ENCODE measurements around the gene DPYD. TPM values are rescaled to one million over a fixed set of nuclear protein-coding genes. Genes with fewer than 3 reads are reported as not detected.

The DPYD gene
- total RNA-seq, 1 donor from 2014 or later = 12.8 TPM

DNA sequence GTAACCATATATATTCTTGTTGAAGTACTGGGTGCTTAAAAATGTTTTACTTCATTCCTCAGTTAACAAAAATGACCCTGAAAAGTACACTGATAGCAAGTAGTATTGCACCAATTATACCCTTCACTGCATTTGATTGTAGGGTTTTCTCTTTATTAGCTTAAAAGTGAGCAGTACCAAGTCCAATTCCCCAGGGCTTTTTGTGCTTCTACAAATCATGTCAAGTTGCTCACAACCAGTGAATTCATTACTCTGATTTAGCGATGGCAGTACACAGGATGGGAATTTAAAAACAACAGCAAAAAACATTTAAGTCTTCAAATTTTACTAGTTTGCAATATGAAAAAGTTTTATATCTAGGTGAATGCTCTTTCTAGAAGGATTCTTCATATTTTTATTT is 762.8 kb downstream of the DPYD start:
- no peak overlapping the region for H3K27ac Mint-ChIP-seq (ENCODE audit: unreplicated experiment)
- TF ChIP-seq, protein P1, sequence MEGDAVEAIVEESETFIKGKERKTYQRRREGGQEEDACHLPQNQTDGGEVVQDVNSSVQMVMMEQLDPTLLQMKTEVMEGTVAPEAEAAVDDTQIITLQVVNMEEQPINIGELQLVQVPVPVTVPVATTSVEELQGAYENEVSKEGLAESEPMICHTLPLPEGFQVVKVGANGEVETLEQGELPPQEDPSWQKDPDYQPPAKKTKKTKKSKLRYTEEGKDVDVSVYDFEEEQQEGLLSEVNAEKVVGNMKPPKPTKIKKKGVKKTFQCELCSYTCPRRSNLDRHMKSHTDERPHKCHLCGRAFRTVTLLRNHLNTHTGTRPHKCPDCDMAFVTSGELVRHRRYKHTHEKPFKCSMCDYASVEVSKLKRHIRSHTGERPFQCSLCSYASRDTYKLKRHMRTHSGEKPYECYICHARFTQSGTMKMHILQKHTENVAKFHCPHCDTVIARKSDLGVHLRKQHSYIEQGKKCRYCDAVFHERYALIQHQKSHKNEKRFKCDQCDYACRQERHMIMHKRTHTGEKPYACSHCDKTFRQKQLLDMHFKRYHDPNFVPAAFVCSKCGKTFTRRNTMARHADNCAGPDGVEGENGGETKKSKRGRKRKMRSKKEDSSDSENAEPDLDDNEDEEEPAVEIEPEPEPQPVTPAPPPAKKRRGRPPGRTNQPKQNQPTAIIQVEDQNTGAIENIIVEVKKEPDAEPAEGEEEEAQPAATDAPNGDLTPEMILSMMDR (IDR thresholded peaks at IDR 0.05; ENCODE audit: partially characterized antibody, unreplicated experiment) = no peak
- H3K27me3 Mint-ChIP-seq (ENCODE audit: unreplicated experiment) = no peaks in the 10 kb centered on the region
- H3K4me3 Mint-ChIP-seq (ENCODE audit: unreplicated experiment) = no peak overlapping the region
- no peaks in the 10 kb centered on the region for H3K36me3 Mint-ChIP-seq (ENCODE audit: unreplicated experiment)
- H3K9me3 Mint-ChIP-seq (ENCODE audit: unreplicated experiment) = no peaks in the 10 kb centered on the region
- DNase-seq = no peak
- H3K4me1 Mint-ChIP-seq (ENCODE audit: low read depth, unreplicated experiment) = peaks cover 6% of the 10 kb centered on the region

DNA sequence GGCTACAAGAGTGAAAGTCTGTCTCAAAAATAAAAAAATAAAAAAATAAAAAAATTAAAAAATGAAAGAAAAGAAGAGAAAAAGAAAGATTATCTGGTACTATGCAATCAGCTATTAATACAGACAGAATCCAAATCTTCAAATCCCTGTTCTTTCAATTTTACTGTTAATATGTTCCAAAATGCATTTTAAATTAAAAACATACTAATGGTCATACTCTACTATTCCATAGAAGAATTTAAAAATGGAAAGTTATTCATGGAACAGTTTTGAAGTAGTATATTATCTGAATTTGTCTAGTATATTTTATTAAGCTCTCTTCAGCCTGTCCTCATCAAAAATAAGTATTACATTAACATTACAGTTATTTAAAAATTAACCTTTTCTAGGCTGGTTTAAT is 769.2 kb downstream of the DPYD start:
- Mint-ChIP-seq H3K4me3 (ENCODE audit: unreplicated experiment) (no peak overlapping the region), H3K27ac (ENCODE audit: unreplicated experiment) (no peak overlapping the region), H3K4me1 (ENCODE audit: low read depth, unreplicated experiment) (peaks cover 11% of the 10 kb centered on the region), H3K27me3 (ENCODE audit: unreplicated experiment) (peaks cover 2% of the 10 kb centered on the region), H3K36me3 (ENCODE audit: unreplicated experiment) (no peaks in the 10 kb centered on the region), H3K9me3 (ENCODE audit: unreplicated experiment) (no peaks in the 10 kb centered on the region)
- TF ChIP-seq, protein P1 (IDR thresholded peaks at IDR 0.05; ENCODE audit: partially characterized antibody, unreplicated experiment) = no peak
- DNase-seq = no peak

DNA sequence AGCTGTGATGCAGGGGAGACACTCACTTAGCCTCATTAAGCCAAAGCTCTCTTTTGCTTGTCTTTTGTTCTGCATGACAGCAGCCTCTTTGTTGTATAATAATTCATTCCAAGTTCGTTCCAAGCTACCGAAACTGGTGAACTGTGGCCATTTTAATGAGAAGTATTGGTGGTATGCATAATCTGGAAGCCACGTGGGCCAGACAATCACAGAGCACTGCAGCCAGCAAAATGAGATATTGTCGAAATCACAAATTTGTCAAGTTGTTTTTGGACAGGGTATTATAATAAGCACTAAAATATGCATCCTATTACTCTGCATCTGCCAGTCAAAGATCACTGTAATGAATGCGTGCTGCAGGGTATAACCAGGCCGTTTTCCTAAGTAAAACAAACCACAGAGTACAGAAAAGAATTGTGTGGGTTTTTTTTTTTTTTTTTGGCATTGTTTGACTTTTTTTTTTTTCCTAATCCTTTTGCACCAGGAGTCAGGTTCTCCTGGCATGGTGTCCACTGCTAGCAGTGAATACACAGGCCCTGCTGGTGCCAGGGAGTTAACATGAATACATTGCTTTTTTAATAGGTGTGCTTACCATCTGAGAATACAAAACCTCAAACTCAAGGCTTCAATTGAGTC is 775.4 kb downstream of the DPYD start:
- Mint-ChIP-seq H3K4me1 (ENCODE audit: low read depth, unreplicated experiment) (peaks cover 18% of the 10 kb centered on the region), H3K36me3 (ENCODE audit: unreplicated experiment) (no peaks in the 10 kb centered on the region), H3K4me3 (ENCODE audit: unreplicated experiment) (no peak overlapping the region), H3K27me3 (ENCODE audit: unreplicated experiment) (peaks cover 2% of the 10 kb centered on the region), H3K9me3 (ENCODE audit: unreplicated experiment) (peaks cover 2% of the 10 kb centered on the region), H3K27ac (ENCODE audit: unreplicated experiment) (no peak overlapping the region)
- TF ChIP-seq, protein P1 (IDR thresholded peaks at IDR 0.05; ENCODE audit: partially characterized antibody, unreplicated experiment) = no peak
- no peak for DNase-seq

- no peak for DNase-seq
- Mint-ChIP-seq H3K4me3 (ENCODE audit: unreplicated experiment) (no peak overlapping the region), H3K27me3 (ENCODE audit: unreplicated experiment) (no peaks in the 10 kb centered on the region), H3K36me3 (ENCODE audit: unreplicated experiment) (no peaks in the 10 kb centered on the region), H3K9me3 (ENCODE audit: unreplicated experiment) (peaks cover 2% of the 10 kb centered on the region), H3K4me1 (ENCODE audit: low read depth, unreplicated experiment) (peaks cover 25% of the 10 kb centered on the region), H3K27ac (ENCODE audit: unreplicated experiment) (no peak overlapping the region)
- TF ChIP-seq, protein P1 (IDR thresholded peaks at IDR 0.05; ENCODE audit: partially characterized antibody, unreplicated experiment) = no peak
Observed at GRCh38 chr1:97144527-97144926, 776.3 kb downstream of the DPYD start.

DNA sequence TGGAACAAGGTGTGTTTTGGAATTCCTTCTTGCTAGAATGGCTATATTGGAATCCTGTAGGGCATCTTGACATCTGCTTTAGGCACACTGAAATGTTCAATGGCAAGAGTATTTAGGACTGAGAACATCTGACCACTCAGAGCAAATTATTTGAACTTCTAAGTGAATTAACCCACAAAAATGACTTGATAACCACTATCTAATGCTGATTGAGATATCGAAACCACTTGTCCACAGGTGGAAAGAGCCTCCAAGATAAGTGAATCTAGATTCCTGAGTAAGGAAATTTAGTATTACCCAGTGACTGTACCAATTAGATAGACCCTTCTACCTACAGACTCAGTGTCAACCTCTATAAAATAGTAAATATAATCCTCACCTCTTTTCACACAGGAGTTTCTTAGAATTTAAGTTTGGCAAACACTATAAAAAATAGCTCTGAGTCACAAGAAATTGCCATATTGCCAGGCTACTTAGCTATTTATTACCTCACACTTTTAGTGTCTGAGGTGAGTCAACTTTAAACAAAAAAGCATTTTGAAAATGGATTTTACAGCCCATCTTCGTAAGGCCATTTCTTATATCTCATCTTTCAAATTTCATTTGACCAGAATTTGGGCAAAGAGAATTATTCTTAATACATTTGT is 777.5 kb downstream of the DPYD start:
- Mint-ChIP-seq H3K4me3 (ENCODE audit: unreplicated experiment) (no peak overlapping the region), H3K36me3 (ENCODE audit: unreplicated experiment) (no peaks in the 10 kb centered on the region), H3K27ac (ENCODE audit: unreplicated experiment) (no peak overlapping the region), H3K4me1 (ENCODE audit: low read depth, unreplicated experiment) (peaks cover 35% of the 10 kb centered on the region), H3K9me3 (ENCODE audit: unreplicated experiment) (peaks cover 4% of the 10 kb centered on the region), H3K27me3 (ENCODE audit: unreplicated experiment) (no peaks in the 10 kb centered on the region)
- DNase-seq = no peak
- TF ChIP-seq, protein P1 (IDR thresholded peaks at IDR 0.05; ENCODE audit: partially characterized antibody, unreplicated experiment) = no peak

Measured in glutamatergic neuron (in vitro differentiated cells).